ENCODE measurements around the gene ADAMTS6. TPM values are rescaled to one million over a fixed set of nuclear protein-coding genes. Genes with fewer than 3 reads are reported as not detected.

ADAMTS6 gene
- total RNA-seq, 3 donors from 2014 or later, result 1.4 to 6.0 (median 3.9) TPM

DNA sequence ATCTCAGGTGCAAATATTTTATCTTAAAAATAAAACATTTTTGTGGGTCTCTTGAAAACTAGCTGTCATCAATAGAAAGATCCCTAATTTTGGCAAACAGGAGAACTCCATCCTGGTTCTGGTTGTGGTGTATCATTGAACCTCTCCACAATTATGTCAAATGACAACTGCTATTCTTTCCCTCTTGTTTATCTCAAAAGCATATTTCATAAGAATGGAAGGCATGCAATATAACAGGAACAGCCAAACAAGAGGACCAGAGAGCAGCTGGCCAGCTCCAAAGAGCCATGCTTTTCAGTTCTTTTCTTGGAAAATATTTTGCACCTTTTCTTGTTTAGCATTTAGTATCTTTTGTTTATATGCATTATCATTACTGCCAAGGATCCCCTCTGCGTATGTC, 125.4 kb downstream of the ADAMTS6 start:
- no peaks in the 10 kb centered on the region for H3K9me3 ChIP-seq
- no peaks in the 10 kb centered on the region for H3K4me1 ChIP-seq
- H3K27ac ChIP-seq, result no peak overlapping the region
- no peak for TF ChIP-seq CTCF (IDR thresholded peaks at IDR 0.05)
- no peak for TF ChIP-seq POLR2A (IDR thresholded peaks at IDR 0.05)
- TF ChIP-seq POLR2AphosphoS5 (IDR thresholded peaks at IDR 0.05), result no peak
- no peak overlapping the region for H3K4me3 ChIP-seq
- no peaks in the 10 kb centered on the region for H3K36me3 ChIP-seq
- DNase-seq (ENCODE audit: low spot score in 2 of 2), result no peak
- no peaks in the 10 kb centered on the region for H3K27me3 ChIP-seq
- intact Hi-C loops (cut with DNase I; ENCODE audit: low total_unique reads), result no loop called here

DNA sequence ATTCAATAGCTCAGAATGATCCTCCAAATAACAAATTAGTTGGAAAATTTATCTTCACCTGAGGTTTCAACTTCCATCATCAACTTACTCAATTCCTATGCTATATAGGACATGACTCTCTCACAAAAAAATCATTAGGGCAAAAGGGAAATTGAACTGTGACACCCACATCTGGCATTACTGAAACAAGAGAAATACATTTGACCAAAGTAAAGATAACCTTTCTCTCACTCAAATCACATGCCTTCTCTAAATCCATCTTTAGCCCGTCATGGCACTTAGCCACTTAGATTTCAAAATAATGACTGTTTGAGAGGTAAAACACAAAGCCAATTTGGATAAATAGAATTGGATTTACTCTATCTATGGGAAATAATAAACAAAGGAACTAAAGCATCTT, 126.4 kb downstream of the ADAMTS6 start:
- Histone ChIP-seq H3K36me3 (no peaks in the 10 kb centered on the region), H3K27ac (no peak overlapping the region), H3K4me1 (no peaks in the 10 kb centered on the region), H3K27me3 (no peaks in the 10 kb centered on the region), H3K4me3 (no peak overlapping the region), H3K9me3 (no peaks in the 10 kb centered on the region)
- no peak for DNase-seq (ENCODE audit: low spot score in 2 of 2)
- intact Hi-C loops (cut with DNase I; ENCODE audit: low total_unique reads), result no loop called here
- no peak for TF ChIP-seq POLR2A (IDR thresholded peaks at IDR 0.05)
- no peak for TF ChIP-seq CTCF (IDR thresholded peaks at IDR 0.05)
- no peak for TF ChIP-seq POLR2AphosphoS5 (IDR thresholded peaks at IDR 0.05)

GRCh38 chr5:65341835-65342234, 139.9 kb downstream of the ADAMTS6 start:
- intact Hi-C loops (cut with DNase I; ENCODE audit: low total_unique reads), result no loop called here
- no peak for DNase-seq (ENCODE audit: low spot score in 2 of 2)
- peaks cover 6 to 27% of the 10 kb centered on the region in 2 donors for H3K9me3 ChIP-seq
- no peak for TF ChIP-seq CTCF (IDR thresholded peaks at IDR 0.05)
- no peak for TF ChIP-seq POLR2AphosphoS5 (IDR thresholded peaks at IDR 0.05)
- no peak for TF ChIP-seq POLR2A (IDR thresholded peaks at IDR 0.05)
- no peak overlapping the region for H3K27ac ChIP-seq
- H3K27me3 ChIP-seq, result no peaks in the 10 kb centered on the region
- H3K36me3 ChIP-seq, result no peaks in the 10 kb centered on the region
- no peak overlapping the region for H3K4me3 ChIP-seq
- no peaks in the 10 kb centered on the region for H3K4me1 ChIP-seq

- TF ChIP-seq POLR2A (IDR thresholded peaks at IDR 0.05), result no peak
- no peak for TF ChIP-seq POLR2AphosphoS5 (IDR thresholded peaks at IDR 0.05)
- TF ChIP-seq CTCF (IDR thresholded peaks at IDR 0.05), result no peak
- Histone ChIP-seq H3K36me3 (no peaks in the 10 kb centered on the region), H3K4me3 (no peak overlapping the region), H3K9me3 (peaks cover 6 to 27% of the 10 kb centered on the region in 2 donors), H3K27me3 (no peaks in the 10 kb centered on the region), H3K4me1 (no peaks in the 10 kb centered on the region), H3K27ac (no peak overlapping the region)
- intact Hi-C loops (cut with DNase I; ENCODE audit: low total_unique reads), result no loop called here
- DNase-seq (ENCODE audit: low spot score in 2 of 2), result no peak
Observed at GRCh38 chr5:65338606-65339151, 143.0 kb downstream of the ADAMTS6 start.

GRCh38 chr5:65334077-65334476, 147.6 kb downstream of the ADAMTS6 start:
- DNase-seq (ENCODE audit: low spot score in 2 of 2), result no peak
- TF ChIP-seq CTCF (IDR thresholded peaks at IDR 0.05), result no peak
- TF ChIP-seq POLR2AphosphoS5 (IDR thresholded peaks at IDR 0.05), result no peak
- TF ChIP-seq POLR2A (IDR thresholded peaks at IDR 0.05), result no peak
- no peak overlapping the region for H3K27ac ChIP-seq
- no peaks in the 10 kb centered on the region for H3K9me3 ChIP-seq
- intact Hi-C loops (cut with DNase I; ENCODE audit: low total_unique reads), result no loop called here
- no peaks in the 10 kb centered on the region for H3K27me3 ChIP-seq
- no peak overlapping the region for H3K4me3 ChIP-seq
- H3K4me1 ChIP-seq, result no peaks in the 10 kb centered on the region
- no peaks in the 10 kb centered on the region for H3K36me3 ChIP-seq
